IPS-NIHi7 (cell line): ENCODE measurements around the gene LCE3B.

Experiments
- DNase-seq: peaks from one replicate; pipeline ENCODE4 v3.0.0; 2012; ENCODE audit warnings: mixed read lengths; ENCODE audit errors: extremely low spot score

The LCE3B gene

DNA sequence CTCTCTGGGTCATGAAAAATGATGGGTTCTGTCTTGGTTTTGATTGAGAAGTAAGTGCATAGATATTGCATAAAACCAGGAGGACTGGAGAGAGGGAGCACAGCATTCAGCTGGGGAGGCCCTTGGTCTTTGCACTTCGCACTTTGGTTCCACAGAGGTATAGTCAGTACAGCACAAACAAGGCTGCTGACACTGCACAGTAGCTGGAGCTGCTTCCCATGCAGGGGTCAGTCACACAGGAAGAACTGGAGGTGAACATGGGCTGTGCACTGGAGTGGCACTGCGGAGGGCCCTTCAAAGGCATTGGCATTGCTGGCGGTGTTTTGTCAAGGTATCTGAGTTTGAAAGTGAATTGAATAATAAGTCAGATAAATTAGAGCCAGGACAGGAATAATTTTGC, 45.0 kb downstream of the LCE3B start:
- DNase-seq = no peak

DNA sequence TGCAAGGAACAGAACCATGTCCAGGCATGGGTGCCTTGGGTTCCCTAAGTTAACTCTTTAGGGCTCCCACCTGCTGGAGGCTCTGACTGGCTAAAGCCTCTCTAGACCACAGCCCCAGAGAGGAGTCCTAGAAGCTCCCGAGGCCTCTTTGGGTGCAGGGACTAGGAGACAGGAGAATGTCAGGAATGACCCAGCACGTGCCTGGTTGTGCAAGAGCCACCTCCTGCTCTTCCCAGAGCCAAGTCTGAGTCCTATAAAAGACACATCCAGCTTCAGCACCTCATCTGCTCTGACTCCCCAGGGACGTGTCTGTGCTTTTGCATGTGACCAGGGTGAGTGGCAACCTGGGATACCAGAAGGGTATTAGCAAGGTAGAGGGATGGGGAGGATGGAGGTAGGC, 49.5 kb downstream of the LCE3B start, which contains the start of gene LCE2D:
LCE2D (plus strand) TSS at position 283 of the 400 bp plus-strand sequence. CDS start 726 bp downstream, outside the sequence.
- DNase-seq = no peak
